Smooth muscle cell of trachea (primary cell): ENCODE measurements around the gene ZNF232. TPM values are rescaled to one million over a fixed set of nuclear protein-coding genes. Genes with fewer than 3 reads are reported as not detected.

Source experiments
- total RNA-seq: library from RNA; depleted of rRNA; stranded (reverse); fragments of >200 nt; gene quantifications from 2 replicates; pipeline ENCODE4 v1.2.1, GENCODE V29; 2014

The ZNF232 gene
- 6.8 and 7.8 TPM in 2 replicates for total RNA-seq

GRCh38 chr17:5111402-5112204 lies at the start of gene ZNF232:
Gene ZNF232 (minus strand): TSS chr17:5111878. CDS start chr17:5111822, 56 bp downstream.

GRCh38 chr17:5115673-5116651 lies 4.3 kb upstream of the ZNF232 start, which contains the start of gene USP6:
Gene USP6 (plus strand): TSS chr17:5116032. CDS start chr17:5130368, 14,336 bp downstream.

GRCh38 chr17:5078106-5079028 lies 33.3 kb downstream of the ZNF232 start, which contains the start of gene ZFP3:
Gene ZFP3 (plus strand): TSS chr17:5078467. CDS start chr17:5091505, 13,038 bp downstream.

Other genes starting within 250 kb of the ZNF232 start
- 1.9 and 5.0 TPM in 2 replicates for gene C17orf107, start 212.3 kb downstream of the ZNF232 start, total RNA-seq
- 0.87 and 1.2 TPM in 2 replicates for gene CHRNE, start 208.8 kb downstream of the ZNF232 start, total RNA-seq
- gene GP1BA, start 179.6 kb downstream of the ZNF232 start, total RNA-seq = not detected in 2 replicates
- gene SLC25A11, start 171.8 kb downstream of the ZNF232 start, total RNA-seq = 49.3 and 52.8 TPM in 2 replicates
- gene RNF167, start 171.6 kb downstream of the ZNF232 start, total RNA-seq = 24.0 and 30.8 TPM in 2 replicates
- gene PFN1, start 163.3 kb downstream of the ZNF232 start, total RNA-seq = 605 and 662 TPM in 2 replicates
- gene ENO3, start 160.8 kb downstream of the ZNF232 start, total RNA-seq = 2.3 and 3.6 TPM in 2 replicates
- gene SPAG7, start 144.1 kb downstream of the ZNF232 start, total RNA-seq = 43.2 and 56.1 TPM in 2 replicates
- 16.7 and 20.3 TPM in 2 replicates for gene CAMTA2, start 124.2 kb downstream of the ZNF232 start, total RNA-seq
- gene INCA1, start 114.4 kb downstream of the ZNF232 start, total RNA-seq = 0.66 TPM in 1 of 2 replicates, not detected in the other
- gene KIF1C, start 113.9 kb downstream of the ZNF232 start, total RNA-seq = 65.3 and 110 TPM in 2 replicates
- gene SLC52A1, start 76.5 kb downstream of the ZNF232 start, total RNA-seq = under 0.01 TPM in 1 of 2 replicates, not detected in the other
- gene ZFP3, start 33.4 kb downstream of the ZNF232 start, total RNA-seq = 1.5 and 1.9 TPM in 2 replicates
- gene USP6, start 4.2 kb upstream of the ZNF232 start, total RNA-seq = under 0.01 TPM in 1 of 2 replicates, not detected in the other
- gene ZNF594, start 80.0 kb upstream of the ZNF232 start, total RNA-seq = 12.9 and 13.1 TPM in 2 replicates
- gene SCIMP, start 123.0 kb upstream of the ZNF232 start, total RNA-seq = not detected in 2 replicates
- gene RABEP1, start 170.4 kb upstream of the ZNF232 start, total RNA-seq = 54.0 and 59.9 TPM in 2 replicates